Ovary (tissue), 3 donors: ENCODE data around the gene ZBTB4.

Experiments
- CTCF ChIP-seq, 3 donors: fragments of 450-650 bp in 2 of 3; fragments of 200-600 bp in 1 of 3; IDR thresholded peaks; one replicate each; pipeline versions ENCODE4 v1.5.1 to v1.8.0; 2016 to 2022; ENCODE audit warnings: antibody characterized with exemption in 3 of 3, mild to moderate bottlenecking in 1 of 3
- EP300 ChIP-seq: sonication (generic); formaldehyde crosslinking; IDR thresholded peaks from one replicate; pipeline ENCODE4 v1.6.1; 2017; ENCODE audit warnings: antibody characterized with exemption
- POLR2A ChIP-seq: fragments of 450-650 bp; IDR thresholded peaks from one replicate; pipeline ENCODE4 v1.6.1; 2017; ENCODE audit warnings: antibody characterized with exemption, mild to moderate bottlenecking, moderate library complexity
- donor health status: DM: no; HTN: no; CAD: no.

GRCh38 chr17:7438656-7439460 lies 40.6 kb downstream of the ZBTB4 start:
- no peak for TF ChIP-seq CTCF (IDR thresholded peaks at IDR 0.05)
- no peak for TF ChIP-seq POLR2A
- TF ChIP-seq EP300 = no peak
